Tibial nerve (tissue), 4 donors: Measurements from ENCODE around the gene PIGZ. TPM values are rescaled to one million over a fixed set of nuclear protein-coding genes. Genes with fewer than 3 reads are reported as not detected.

Experiments used
- DNase-seq, 2 donors: peaks; one replicate each; pipeline ENCODE4 v3.0.0-alpha.2; 2019; ENCODE audit warnings: low spot score in 2 of 2
- H3K27ac ChIP-seq, 4 donors: fragments of 200-600 bp; sonication (generic) in 3 of 4; one replicate each; pipeline ENCODE4 v1.5.1; 2017 to 2019; ENCODE audit warnings: mild to moderate bottlenecking in 1 of 4
- H3K27me3 ChIP-seq, 2 donors: fragments of 200-600 bp; sonication (generic) in 1 of 2; one replicate each; pipeline versions ENCODE4 v1.5.1 to v1.6.0; 2017 to 2019
- H3K36me3 ChIP-seq, 3 donors: fragments of 200-600 bp; sonication (generic); one replicate each; pipeline ENCODE4 v1.5.1; 2018 to 2019
- H3K4me1 ChIP-seq, 4 donors: fragments of 200-600 bp; sonication (generic) in 3 of 4; one replicate each; pipeline ENCODE4 v1.5.1; 2017 to 2019
- H3K4me3 ChIP-seq, 4 donors: fragments of 200-600 bp; sonication (generic) in 3 of 4; one replicate each; pipeline ENCODE4 v1.5.1; 2017 to 2019; ENCODE audit warnings: mild to moderate bottlenecking in 1 of 4, moderate library complexity in 1 of 4
- H3K9me3 ChIP-seq, 4 donors: fragments of 200-600 bp; sonication (generic) in 3 of 4; one replicate each; pipeline ENCODE4 v1.5.1; 2017 to 2019
- EP300 ChIP-seq, 2 donors: sonication (generic); formaldehyde crosslinking; IDR thresholded peaks; one replicate each; pipeline ENCODE4 v1.6.1; 2017; ENCODE audit warnings: antibody characterized with exemption in 2 of 2, mild to moderate bottlenecking in 1 of 2
- POLR2A ChIP-seq, 2 donors: fragments of 450-650 bp; IDR thresholded peaks; one replicate each; pipeline ENCODE4 v1.6.1; 2017; ENCODE audit warnings: antibody characterized with exemption in 2 of 2, mild to moderate bottlenecking in 2 of 2, moderate library complexity in 2 of 2
- WGBS, 2 donors: methylation state at CpG; one replicate each; pipeline ENCODE4 v1.1.5; 2018; 5-methylcytosine and 5-hydroxymethylcytosine counted together
- total RNA-seq, 4 donors: library from RNA; depleted of rRNA; stranded (reverse); fragments of >200 nt; gene quantifications; one replicate each; pipeline ENCODE4 v1.1.0, GENCODE V29; 2016
- TF ChIP-seq, protein P1 (sequence below), 5 experiments: fragments of 200-600 bp in 3 of 5; fragments of 450-650 bp in 2 of 5; sonication (generic) in 3 of 5; IDR thresholded peaks; one replicate each; pipeline ENCODE4 v1.5.1; 2016 to 2019; ENCODE audit warnings: antibody characterized with exemption in 5 of 5, mild to moderate bottlenecking in 3 of 5, moderate library complexity in 2 of 5

Gene PIGZ
- total RNA-seq, 4 donors from 2014 or later, result 14.9 to 31.8 (median 25.7) TPM

GRCh38 chr3:197008436-197009209 lies 40.0 kb upstream of the PIGZ start:
- peaks cover 0 to 8% (median 3%) of the 10 kb centered on the region in 4 donors for H3K4me1 ChIP-seq
- DNase-seq, result no peak
- peaks cover 0 to 5% of the 10 kb centered on the region in 2 donors for H3K27me3 ChIP-seq
- no peaks in the 10 kb centered on the region for H3K9me3 ChIP-seq
- H3K36me3 ChIP-seq, result no peaks in the 10 kb centered on the region
- no peak overlapping the region for H3K27ac ChIP-seq
- no peak overlapping the region for H3K4me3 ChIP-seq
- WGBS, 2 donors, result 88 to 92% methylated on average over 27 of the region's 27 CpGs
- TF ChIP-seq EP300 (IDR thresholded peaks at IDR 0.05) (no peak), POLR2A (IDR thresholded peaks at IDR 0.05) (no peak)
- TF ChIP-seq, protein P1, sequence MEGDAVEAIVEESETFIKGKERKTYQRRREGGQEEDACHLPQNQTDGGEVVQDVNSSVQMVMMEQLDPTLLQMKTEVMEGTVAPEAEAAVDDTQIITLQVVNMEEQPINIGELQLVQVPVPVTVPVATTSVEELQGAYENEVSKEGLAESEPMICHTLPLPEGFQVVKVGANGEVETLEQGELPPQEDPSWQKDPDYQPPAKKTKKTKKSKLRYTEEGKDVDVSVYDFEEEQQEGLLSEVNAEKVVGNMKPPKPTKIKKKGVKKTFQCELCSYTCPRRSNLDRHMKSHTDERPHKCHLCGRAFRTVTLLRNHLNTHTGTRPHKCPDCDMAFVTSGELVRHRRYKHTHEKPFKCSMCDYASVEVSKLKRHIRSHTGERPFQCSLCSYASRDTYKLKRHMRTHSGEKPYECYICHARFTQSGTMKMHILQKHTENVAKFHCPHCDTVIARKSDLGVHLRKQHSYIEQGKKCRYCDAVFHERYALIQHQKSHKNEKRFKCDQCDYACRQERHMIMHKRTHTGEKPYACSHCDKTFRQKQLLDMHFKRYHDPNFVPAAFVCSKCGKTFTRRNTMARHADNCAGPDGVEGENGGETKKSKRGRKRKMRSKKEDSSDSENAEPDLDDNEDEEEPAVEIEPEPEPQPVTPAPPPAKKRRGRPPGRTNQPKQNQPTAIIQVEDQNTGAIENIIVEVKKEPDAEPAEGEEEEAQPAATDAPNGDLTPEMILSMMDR (IDR thresholded peaks at IDR 0.05), result no peak

DNA sequence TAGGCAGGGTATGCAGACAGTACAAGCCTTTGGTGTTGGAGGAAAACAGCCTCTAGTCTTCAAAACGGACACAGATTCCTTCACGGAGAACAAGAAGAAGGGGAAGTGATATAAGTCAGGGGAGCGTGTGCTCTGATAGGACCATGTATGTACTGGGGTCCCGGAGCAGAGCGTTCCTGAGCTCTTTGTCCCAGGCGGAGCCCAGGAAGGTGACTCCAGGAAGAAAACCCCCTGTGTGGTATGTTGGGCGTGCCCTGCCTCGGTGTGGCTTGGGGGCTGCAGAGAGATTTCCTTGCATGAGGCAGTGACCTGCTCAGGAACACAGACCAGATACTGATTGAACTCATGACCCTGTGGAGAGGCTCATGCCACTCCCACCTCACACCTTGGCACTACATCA lies 39.3 kb upstream of the PIGZ start:
- Histone ChIP-seq H3K27me3 (peaks cover 0 to 5% of the 10 kb centered on the region in 2 donors), H3K4me1 (peaks cover 0 to 11% (median 4%) of the 10 kb centered on the region in 4 donors), H3K9me3 (no peaks in the 10 kb centered on the region), H3K27ac (no peak overlapping the region), H3K4me3 (no peak overlapping the region), H3K36me3 (no peaks in the 10 kb centered on the region)
- TF ChIP-seq EP300 (IDR thresholded peaks at IDR 0.05) (no peak), POLR2A (IDR thresholded peaks at IDR 0.05) (no peak)
- TF ChIP-seq, protein P1 (IDR thresholded peaks at IDR 0.05), result no peak
- WGBS, 2 donors, result 75 to 82% methylated on average over 8 of the region's 8 CpGs
- DNase-seq, result no peak

DNA sequence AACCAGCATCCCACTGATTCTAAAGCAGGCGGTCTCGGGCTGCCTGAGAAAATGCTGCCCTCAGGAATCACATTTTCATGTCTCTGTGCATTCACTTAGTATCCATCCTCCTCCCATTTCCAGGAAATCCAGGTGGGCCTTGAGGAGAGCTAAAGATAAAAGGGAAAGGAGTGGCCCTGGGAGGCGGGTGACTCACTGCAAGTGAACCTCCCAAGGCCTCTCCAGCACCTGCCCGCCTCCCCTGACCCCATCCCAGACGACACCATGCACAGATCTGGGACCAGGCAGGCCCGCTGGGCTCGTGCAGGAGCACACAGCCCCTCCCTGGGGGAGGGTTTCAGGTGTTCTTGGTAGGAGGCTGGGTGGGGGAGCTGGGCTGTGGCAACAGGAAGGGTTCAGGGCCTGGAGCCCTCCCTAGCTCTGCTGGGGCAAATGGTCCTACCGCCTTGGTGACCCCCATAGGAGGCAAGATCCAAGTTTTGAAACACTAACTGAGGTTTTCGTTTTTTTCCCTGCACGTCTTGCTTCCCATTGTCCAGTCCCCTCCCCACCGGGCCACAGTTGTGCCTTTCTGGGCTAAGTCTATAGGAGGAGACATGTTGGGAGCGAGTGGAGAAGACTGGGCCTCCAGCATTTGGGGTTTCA lies 38.8 kb upstream of the PIGZ start:
- Histone ChIP-seq H3K36me3 (no peaks in the 10 kb centered on the region), H3K9me3 (no peaks in the 10 kb centered on the region), H3K27ac (no peak overlapping the region), H3K4me1 (peaks cover 0 to 13% (median 4%) of the 10 kb centered on the region in 4 donors), H3K4me3 (no peak overlapping the region), H3K27me3 (peaks cover 0 to 2% of the 10 kb centered on the region in 2 donors)
- no peak for DNase-seq
- TF ChIP-seq POLR2A (IDR thresholded peaks at IDR 0.05) (no peak), EP300 (IDR thresholded peaks at IDR 0.05) (no peak)
- TF ChIP-seq, protein P1 (IDR thresholded peaks at IDR 0.05), result no peak
- 79 to 85% methylated on average over 12 of the region's 12 CpGs for WGBS, 2 donors

- WGBS, 2 donors, result 93 to 96% methylated on average over 5 of the region's 5 CpGs
- H3K27me3 ChIP-seq, result no peaks in the 10 kb centered on the region
- TF ChIP-seq POLR2A (IDR thresholded peaks at IDR 0.05), result no peak
Observed at GRCh38 chr3:197006860-197007259, 38.2 kb upstream of the PIGZ start.

DNA sequence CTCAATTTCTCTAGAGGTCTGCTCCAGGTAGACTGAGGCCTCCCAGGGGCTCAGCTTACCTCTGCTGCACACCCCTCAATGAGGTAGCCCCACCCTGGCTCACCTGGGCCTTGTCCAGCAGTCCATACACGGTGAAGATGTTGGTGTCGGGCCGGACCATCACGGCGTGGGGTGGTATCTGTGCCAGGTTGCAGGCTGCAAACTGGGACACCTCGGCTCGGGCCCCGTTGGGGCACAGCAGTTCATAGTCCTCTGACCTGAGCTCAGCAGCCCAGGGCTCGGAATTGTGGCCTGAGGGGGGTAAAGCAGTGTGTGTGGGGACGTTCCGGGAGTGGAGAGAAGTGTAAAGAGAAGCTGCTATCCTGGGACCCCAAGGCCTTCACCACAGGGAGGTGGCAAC lies 37.8 kb upstream of the PIGZ start:
- no peak overlapping the region for H3K27ac ChIP-seq
- no peak for TF ChIP-seq POLR2A (IDR thresholded peaks at IDR 0.05)
- no peak for TF ChIP-seq EP300 (IDR thresholded peaks at IDR 0.05)
- TF ChIP-seq, protein P1 (IDR thresholded peaks at IDR 0.05), result no peak
- H3K4me3 ChIP-seq, result no peak overlapping the region
- H3K36me3 ChIP-seq, result no peaks in the 10 kb centered on the region
- H3K4me1 ChIP-seq, result peaks cover 0 to 22% (median 4%) of the 10 kb centered on the region in 4 donors
- no peak for DNase-seq
- no peaks in the 10 kb centered on the region for H3K27me3 ChIP-seq
- H3K9me3 ChIP-seq, result no peaks in the 10 kb centered on the region
- whole genome bisulfite sequencing, 2 donors, result 83 to 90% methylated on average over 3 to 11 of the region's 11 CpGs

More at GRCh38 chr3:197006860-197007259, 38.2 kb upstream of the PIGZ start:
- Histone ChIP-seq H3K4me1 (peaks cover 0 to 19% (median 4%) of the 10 kb centered on the region in 4 donors), H3K36me3 (no peaks in the 10 kb centered on the region), H3K9me3 (no peaks in the 10 kb centered on the region), H3K4me3 (no peak overlapping the region), H3K27ac (no peak overlapping the region)
- no peak for DNase-seq
